Hepatocyte (in vitro differentiated cells): ENCODE data around the gene HRG.

Source experiments
- CTCF ChIP-seq: fragments of 200-600 bp; sonication (generic); IDR thresholded peaks from 2 replicates; pipeline ENCODE4 v1.5.1; 2016; ENCODE audit warnings: antibody characterized with exemption, mild to moderate bottlenecking; ENCODE audit not compliant: poor library complexity
- EZH2 ChIP-seq: fragments of 200-600 bp; sonication (generic); IDR thresholded peaks from 2 replicates; pipeline ENCODE4 v1.6.1; 2016; ENCODE audit warnings: antibody characterized with exemption, mild to moderate bottlenecking, borderline replicate concordance

GRCh38 chr3:186624598-186624997 lies 41.2 kb upstream of the HRG start:
- TF ChIP-seq CTCF: no peak
- no peak for TF ChIP-seq EZH2
